Raji (cell line): ENCODE results near the gene ST6GALNAC3.

ENCODE experiments used
- POLR2A ChIP-seq: IDR thresholded peaks from 2 replicates; pipeline ENCODE4 v1.6.1; 2011; ENCODE audit warnings: low read depth, low read length, control low read depth; ENCODE audit not compliant: insufficient read depth

Gene ST6GALNAC3

GRCh38 chr1:76092812-76093211, 18.3 kb downstream of the ST6GALNAC3 start:
- no peak for TF ChIP-seq POLR2A

- TF ChIP-seq POLR2A = no peak
Measured at GRCh38 chr1:76093522-76094312, 19.2 kb downstream of the ST6GALNAC3 start.

- no peak for TF ChIP-seq POLR2A
Measured at GRCh38 chr1:76095802-76096201, 21.3 kb downstream of the ST6GALNAC3 start.

- no peak for TF ChIP-seq POLR2A
Measured at GRCh38 chr1:76098845-76099244, 24.3 kb downstream of the ST6GALNAC3 start.

- no peak for TF ChIP-seq POLR2A
Measured at GRCh38 chr1:76101548-76101947, 27.0 kb downstream of the ST6GALNAC3 start.

- TF ChIP-seq POLR2A = no peak
Measured at GRCh38 chr1:76102046-76102445, 27.5 kb downstream of the ST6GALNAC3 start.

GRCh38 chr1:76103034-76103433, 28.5 kb downstream of the ST6GALNAC3 start:
- TF ChIP-seq POLR2A = no peak

- TF ChIP-seq POLR2A = no peak
Measured at GRCh38 chr1:76105372-76105771, 30.8 kb downstream of the ST6GALNAC3 start.

- no peak for TF ChIP-seq POLR2A
Measured at GRCh38 chr1:76106251-76106650, 31.7 kb downstream of the ST6GALNAC3 start.

GRCh38 chr1:76106719-76107235, 32.2 kb downstream of the ST6GALNAC3 start:
- TF ChIP-seq POLR2A = no peak

- no peak for TF ChIP-seq POLR2A
Measured at GRCh38 chr1:76109404-76109803, 34.9 kb downstream of the ST6GALNAC3 start.

- no peak for TF ChIP-seq POLR2A
Measured at GRCh38 chr1:76109901-76110560, 35.5 kb downstream of the ST6GALNAC3 start.

- no peak for TF ChIP-seq POLR2A
Measured at GRCh38 chr1:76110666-76111065, 36.1 kb downstream of the ST6GALNAC3 start.

GRCh38 chr1:76113446-76113845, 38.9 kb downstream of the ST6GALNAC3 start:
- TF ChIP-seq POLR2A = no peak

- TF ChIP-seq POLR2A = no peak
Measured at GRCh38 chr1:76115171-76115570, 40.6 kb downstream of the ST6GALNAC3 start.

GRCh38 chr1:76121850-76122249, 47.3 kb downstream of the ST6GALNAC3 start:
- no peak for TF ChIP-seq POLR2A

- TF ChIP-seq POLR2A = no peak
Measured at GRCh38 chr1:76122271-76122670, 47.7 kb downstream of the ST6GALNAC3 start.

GRCh38 chr1:76124196-76124595, 49.6 kb downstream of the ST6GALNAC3 start:
- no peak for TF ChIP-seq POLR2A
